K562 (cell line): Measurements from ENCODE around the gene JUND. TPM values are rescaled to one million over a fixed set of nuclear protein-coding genes. Genes with fewer than 3 reads are reported as not detected.

Source experiments
- CHD2 ChIP-seq: IDR thresholded peaks from 2 replicates; pipeline ENCODE4 v1.6.1; 2011; ENCODE audit warnings: low read depth, low read length
- KLF6 ChIP-seq: fragments of 250-450 bp; sonication (Bioruptor Pico); IDR thresholded peaks from 2 replicates; pipeline ENCODE4 v1.4.0; 2020; ENCODE audit warnings: mild to moderate bottlenecking, moderate library complexity, borderline replicate concordance
- PRMT5 ChIP-seq: sonication (generic); formaldehyde crosslinking; IDR thresholded peaks from 2 replicates; pipeline ENCODE4 v1.5.0; 2020; ENCODE audit warnings: missing genetic modification reagents
- PRPF4 ChIP-seq: fragments of 200-400 bp; formaldehyde crosslinking; IDR thresholded peaks from one replicate; pipeline ENCODE4 v1.6.1; 2017; ENCODE audit warnings: low read length, low read depth, mild to moderate bottlenecking; ENCODE audit not compliant: insufficient read depth, poor library complexity, severe bottlenecking
- RBM25 ChIP-seq: fragments of 200-400 bp; formaldehyde crosslinking; IDR thresholded peaks from 2 replicates; pipeline ENCODE4 v1.6.1; 2018; ENCODE audit warnings: low read length, low read depth, moderate library complexity; ENCODE audit not compliant: severe bottlenecking
- SNRNP70 ChIP-seq: fragments of 200-400 bp; formaldehyde crosslinking; optimal IDR thresholded peaks from 2 replicates; pipeline ENCODE3; 2017; ENCODE audit warnings: low read depth, low read length
- TARDBP ChIP-seq: fragments of 450-650 bp; IDR thresholded peaks from 2 replicates; pipeline ENCODE4 v1.6.1; 2016
- ZNF3 ChIP-seq: fragments of 250-450 bp; sonication (Bioruptor Pico); IDR thresholded peaks from 2 replicates; pipeline ENCODE4 v1.5.0; 2021; ENCODE audit warnings: mild to moderate bottlenecking, moderate library complexity
- polyA plus RNA-seq, 8 experiments: library from polyadenylated mRNA; depleted of rRNA in 4 of 8; stranded (reverse) in 5 of 8; unstranded in 3 of 8; fragments of >200 nt; fragmentation: Nextera tagmentation in 2 of 8; fragmentation: Illumina TruSeq in 1 of 8; extraction: Ambion mirVana in 2 of 8; extraction: Trizol in 1 of 8; gene quantifications; 2 replicates each; pipeline versions ENCODE4 v1.2.1 to v1.2.3, GENCODE V29; 2011 to 2014; ENCODE audit warnings: inconsistent platforms in 1 of 8, missing spikeins in 1 of 8
- total RNA-seq, 7 experiments: library from RNA; depleted of rRNA in 6 of 7; stranded (reverse); fragments of >200 nt in 6 of 7; fragmentation: Illumina TruSeq in 2 of 7; extraction: Trizol in 2 of 7; gene quantifications; 2 replicates each; pipeline versions ENCODE4 v1.2.1 to v1.2.3, GENCODE V29; 2011 to 2021; ENCODE audit warnings: low replicate concordance in 1 of 7
- TF ChIP-seq, protein P1 (sequence below), 2 experiments: fragments of 450-650 bp; IDR thresholded peaks; 2 replicates each; pipeline ENCODE4 v1.6.1; 2016; ENCODE audit warnings: mild to moderate bottlenecking in 2 of 2, borderline replicate concordance in 1 of 2, low read depth in 1 of 2, moderate library complexity in 1 of 2
- TF ChIP-seq, protein P2 (sequence below): sonication (generic); IDR thresholded peaks from 2 replicates; pipeline ENCODE4 v1.6.1; 2016
- TF ChIP-seq, protein P3 (sequence below), 2 experiments: fragments of 450-650 bp in 1 of 2; sonication (generic) in 1 of 2; formaldehyde crosslinking in 1 of 2; IDR thresholded peaks in 1 of 2; conservative IDR thresholded peaks in 1 of 2; 2 replicates each; pipeline versions ENCODE4 v1.6.1 to v1.8.1; 2016 to 2023; ENCODE audit warnings: mild to moderate bottlenecking in 2 of 2, moderate library complexity in 2 of 2, inconsistent platforms in 1 of 2, missing genetic modification reagents in 1 of 2
- TF ChIP-seq, protein P4 (sequence below): fragments of 250-450 bp; sonication (Bioruptor Pico); IDR thresholded peaks from 2 replicates; pipeline ENCODE4 v1.5.0; 2020; ENCODE audit warnings: mild to moderate bottlenecking, borderline replicate concordance
- TF ChIP-seq, protein P5 (sequence below), 2 experiments: fragments of 450-650 bp; conservative IDR thresholded peaks; 2 replicates each; pipeline ENCODE4 v1.6.1; 2017; ENCODE audit warnings: mild to moderate bottlenecking in 2 of 2, moderate library complexity in 2 of 2

The JUND gene
- total and polyA plus RNA-seq, 9 of the 15 experiments (the other 6 are each of a cell fraction or from before 2014, with no cell fraction given) = 6.4 to 286 (median 42.3) TPM

DNA sequence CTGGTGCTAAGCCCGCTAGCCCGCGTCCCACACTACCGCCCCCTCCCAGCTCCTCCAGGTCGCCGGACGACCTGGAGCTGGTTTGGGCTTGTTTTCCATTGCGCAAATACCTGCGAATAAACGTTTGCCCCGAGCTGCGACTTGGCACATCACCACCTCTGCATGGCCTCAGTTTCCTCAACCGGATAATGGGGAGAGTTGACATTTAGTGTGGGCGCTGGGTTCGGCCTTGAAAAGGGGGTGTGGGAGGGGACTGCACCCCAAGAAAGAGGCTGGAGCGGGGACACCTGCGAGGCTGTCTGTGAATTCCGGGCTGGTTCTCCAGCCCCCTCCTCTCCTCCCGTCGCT is 11.0 kb upstream of the JUND start (continued):
- TF ChIP-seq, protein P1, sequence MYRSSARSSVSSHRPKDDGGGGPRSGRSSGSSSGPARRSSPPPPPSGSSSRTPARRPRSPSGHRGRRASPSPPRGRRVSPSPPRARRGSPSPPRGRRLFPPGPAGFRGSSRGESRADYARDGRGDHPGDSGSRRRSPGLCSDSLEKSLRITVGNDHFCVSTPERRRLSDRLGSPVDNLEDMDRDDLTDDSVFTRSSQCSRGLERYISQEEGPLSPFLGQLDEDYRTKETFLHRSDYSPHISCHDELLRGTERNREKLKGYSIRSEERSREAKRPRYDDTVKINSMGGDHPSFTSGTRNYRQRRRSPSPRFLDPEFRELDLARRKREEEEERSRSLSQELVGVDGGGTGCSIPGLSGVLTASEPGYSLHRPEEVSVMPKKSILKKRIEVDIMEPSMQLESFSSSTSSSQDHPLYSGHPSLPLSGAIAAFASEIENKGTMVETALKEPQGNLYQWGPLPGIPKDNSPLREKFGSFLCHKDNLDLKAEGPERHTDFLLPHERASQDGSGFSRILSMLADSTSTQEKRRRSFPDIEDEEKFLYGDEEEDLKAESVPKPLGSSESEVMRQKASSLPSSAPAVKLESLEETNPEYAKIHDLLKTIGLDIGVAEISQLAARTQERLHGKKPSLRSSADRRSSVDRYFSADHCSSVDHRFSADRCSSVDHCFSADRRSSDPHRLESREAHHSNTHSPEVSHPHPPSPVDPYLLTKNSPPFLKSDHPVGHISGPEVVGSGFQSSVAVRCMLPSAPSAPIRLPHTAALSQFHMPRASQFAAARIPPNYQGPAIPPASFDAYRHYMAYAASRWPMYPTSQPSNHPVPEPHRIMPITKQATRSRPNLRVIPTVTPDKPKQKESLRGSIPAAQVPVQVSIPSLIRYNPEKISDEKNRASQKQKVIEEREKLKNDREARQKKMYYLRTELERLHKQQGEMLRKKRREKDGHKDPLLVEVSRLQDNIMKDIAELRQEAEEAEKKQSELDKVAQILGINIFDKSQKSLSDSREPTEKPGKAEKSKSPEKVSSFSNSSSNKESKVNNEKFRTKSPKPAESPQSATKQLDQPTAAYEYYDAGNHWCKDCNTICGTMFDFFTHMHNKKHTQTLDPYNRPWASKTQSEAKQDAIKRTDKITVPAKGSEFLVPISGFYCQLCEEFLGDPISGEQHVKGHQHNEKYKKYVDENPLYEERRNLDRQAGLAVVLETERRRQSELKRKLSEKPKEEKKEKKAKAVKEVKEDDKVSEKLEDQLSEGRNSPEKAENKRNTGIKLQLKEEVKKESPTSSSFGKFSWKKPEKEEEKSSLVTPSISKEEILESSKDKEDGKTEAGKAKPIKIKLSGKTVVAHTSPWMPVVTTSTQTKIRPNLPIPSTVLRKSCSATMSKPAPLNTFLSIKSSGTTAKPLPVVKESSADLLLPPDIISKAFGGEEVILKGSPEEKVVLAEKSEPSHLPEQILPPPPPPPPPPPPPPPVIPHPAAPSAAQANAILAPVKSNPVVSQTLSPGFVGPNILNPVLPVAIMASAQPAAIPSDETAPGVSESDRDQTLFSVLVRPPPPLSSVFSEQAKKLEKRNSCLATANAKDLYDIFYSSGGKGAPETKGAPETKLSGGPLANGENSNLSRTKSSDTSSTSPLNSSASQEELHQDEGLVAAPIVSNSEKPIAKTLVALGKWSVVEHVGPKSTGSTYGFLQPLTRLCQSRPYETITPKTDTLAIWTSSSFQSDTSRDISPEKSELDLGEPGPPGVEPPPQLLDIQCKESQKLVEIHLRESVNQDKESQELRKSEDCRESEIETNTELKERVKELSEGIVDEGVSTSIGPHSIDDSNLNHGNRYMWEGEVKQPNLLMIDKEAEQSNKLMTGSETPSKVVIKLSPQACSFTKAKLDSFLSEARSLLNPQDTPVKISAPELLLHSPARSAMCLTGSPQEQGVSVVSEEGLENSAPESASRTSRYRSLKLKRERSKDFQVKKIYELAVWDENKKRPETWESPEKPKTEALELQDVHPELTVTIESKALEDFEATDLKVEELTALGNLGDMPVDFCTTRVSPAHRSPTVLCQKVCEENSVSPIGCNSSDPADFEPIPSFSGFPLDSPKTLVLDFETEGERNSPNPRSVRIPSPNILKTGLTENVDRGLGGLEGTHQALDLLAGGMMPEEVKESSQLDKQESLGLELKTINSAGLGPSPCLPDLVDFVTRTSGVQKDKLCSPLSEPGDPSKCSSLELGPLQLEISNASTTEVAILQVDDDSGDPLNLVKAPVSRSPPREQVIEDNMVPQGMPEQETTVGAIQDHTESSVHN (IDR thresholded peaks at IDR 0.05; ENCODE audit: borderline replicate concordance in 1 of 2, low read depth in 1 of 2) = no peak
- TF ChIP-seq RBM25 = peak; percentile 4
- TF ChIP-seq KLF6 (CRISPR knock-in tag) = 0 out of 2 replicates have a peak, but pooled peaks have one; percentile 37
- no peak for TF ChIP-seq SNRNP70
- TF ChIP-seq, protein P2, sequence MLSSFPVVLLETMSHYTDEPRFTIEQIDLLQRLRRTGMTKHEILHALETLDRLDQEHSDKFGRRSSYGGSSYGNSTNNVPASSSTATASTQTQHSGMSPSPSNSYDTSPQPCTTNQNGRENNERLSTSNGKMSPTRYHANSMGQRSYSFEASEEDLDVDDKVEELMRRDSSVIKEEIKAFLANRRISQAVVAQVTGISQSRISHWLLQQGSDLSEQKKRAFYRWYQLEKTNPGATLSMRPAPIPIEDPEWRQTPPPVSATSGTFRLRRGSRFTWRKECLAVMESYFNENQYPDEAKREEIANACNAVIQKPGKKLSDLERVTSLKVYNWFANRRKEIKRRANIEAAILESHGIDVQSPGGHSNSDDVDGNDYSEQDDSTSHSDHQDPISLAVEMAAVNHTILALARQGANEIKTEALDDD = no peak
- TF ChIP-seq PRPF4 = no peak
- TF ChIP-seq, protein P3, sequence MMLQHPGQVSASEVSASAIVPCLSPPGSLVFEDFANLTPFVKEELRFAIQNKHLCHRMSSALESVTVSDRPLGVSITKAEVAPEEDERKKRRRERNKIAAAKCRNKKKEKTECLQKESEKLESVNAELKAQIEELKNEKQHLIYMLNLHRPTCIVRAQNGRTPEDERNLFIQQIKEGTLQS (IDR thresholded peaks at IDR 0.05) = no peak
- TF ChIP-seq, protein P3 (CRISPR knock-in tag; conservative IDR thresholded peaks at IDR 0.05) = no peak
- no peak for TF ChIP-seq TARDBP
- no peak for TF ChIP-seq ZNF3 (CRISPR knock-in tag)
- no peak for TF ChIP-seq CHD2
- TF ChIP-seq PRMT5 (CRISPR knock-in tag) = no peak
- TF ChIP-seq, protein P4, sequence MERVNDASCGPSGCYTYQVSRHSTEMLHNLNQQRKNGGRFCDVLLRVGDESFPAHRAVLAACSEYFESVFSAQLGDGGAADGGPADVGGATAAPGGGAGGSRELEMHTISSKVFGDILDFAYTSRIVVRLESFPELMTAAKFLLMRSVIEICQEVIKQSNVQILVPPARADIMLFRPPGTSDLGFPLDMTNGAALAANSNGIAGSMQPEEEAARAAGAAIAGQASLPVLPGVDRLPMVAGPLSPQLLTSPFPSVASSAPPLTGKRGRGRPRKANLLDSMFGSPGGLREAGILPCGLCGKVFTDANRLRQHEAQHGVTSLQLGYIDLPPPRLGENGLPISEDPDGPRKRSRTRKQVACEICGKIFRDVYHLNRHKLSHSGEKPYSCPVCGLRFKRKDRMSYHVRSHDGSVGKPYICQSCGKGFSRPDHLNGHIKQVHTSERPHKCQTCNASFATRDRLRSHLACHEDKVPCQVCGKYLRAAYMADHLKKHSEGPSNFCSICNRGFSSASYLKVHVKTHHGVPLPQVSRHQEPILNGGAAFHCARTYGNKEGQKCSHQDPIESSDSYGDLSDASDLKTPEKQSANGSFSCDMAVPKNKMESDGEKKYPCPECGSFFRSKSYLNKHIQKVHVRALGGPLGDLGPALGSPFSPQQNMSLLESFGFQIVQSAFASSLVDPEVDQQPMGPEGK (CRISPR knock-in tag) = no peak
- TF ChIP-seq, protein P5, sequence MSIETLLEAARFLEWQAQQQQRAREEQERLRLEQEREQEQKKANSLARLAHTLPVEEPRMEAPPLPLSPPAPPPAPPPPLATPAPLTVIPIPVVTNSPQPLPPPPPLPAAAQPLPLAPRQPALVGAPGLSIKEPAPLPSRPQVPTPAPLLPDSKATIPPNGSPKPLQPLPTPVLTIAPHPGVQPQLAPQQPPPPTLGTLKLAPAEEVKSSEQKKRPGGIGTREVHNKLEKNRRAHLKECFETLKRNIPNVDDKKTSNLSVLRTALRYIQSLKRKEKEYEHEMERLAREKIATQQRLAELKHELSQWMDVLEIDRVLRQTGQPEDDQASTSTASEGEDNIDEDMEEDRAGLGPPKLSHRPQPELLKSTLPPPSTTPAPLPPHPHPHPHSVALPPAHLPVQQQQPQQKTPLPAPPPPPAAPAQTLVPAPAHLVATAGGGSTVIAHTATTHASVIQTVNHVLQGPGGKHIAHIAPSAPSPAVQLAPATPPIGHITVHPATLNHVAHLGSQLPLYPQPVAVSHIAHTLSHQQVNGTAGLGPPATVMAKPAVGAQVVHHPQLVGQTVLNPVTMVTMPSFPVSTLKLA (conservative IDR thresholded peaks at IDR 0.05) = no peak
